Measurements from ENCODE around the gene PCIF1. TPM values are rescaled to one million over a fixed set of nuclear protein-coding genes. Genes with fewer than 3 reads are reported as not detected.

PCIF1 gene
- polyA plus RNA-seq, 3 donors = 18.6 to 28.2 (median 25.8) TPM

Other genes with a start within 250 kb of the PCIF1 start
- not detected for gene WFDC13, start 232.6 kb upstream of the PCIF1 start, polyA plus RNA-seq
- gene WFDC10B, start 229.7 kb upstream of the PCIF1 start, polyA plus RNA-seq = not detected
- gene SPINT4, start 212.3 kb upstream of the PCIF1 start, polyA plus RNA-seq = not detected
- 1 to 10 TPM in 1 of 3 donors, under 1 TPM in 1, not detected in 1; 0.32 to 1.0 TPM for gene WFDC3, start 142.8 kb upstream of the PCIF1 start, polyA plus RNA-seq
- gene DNTTIP1, start 142.7 kb upstream of the PCIF1 start, polyA plus RNA-seq = 10 to 100 TPM; 15.8 to 37.1 (median 24.4) TPM
- gene UBE2C, start 122.0 kb upstream of the PCIF1 start, polyA plus RNA-seq = 1 to 10 TPM in 2 of 3 donors, under 1 TPM in 1; 0.55 to 3.5 (median 1.1) TPM
- gene TNNC2, start 107.4 kb upstream of the PCIF1 start, polyA plus RNA-seq = 1 to 10 TPM; 3.0 to 3.3 (median 3.0) TPM
- 10 to 100 TPM in 2 of 3 donors, 1 to 10 TPM in 1; 9.2 to 50.9 (median 48.6) TPM for gene SNX21, start 100.9 kb upstream of the PCIF1 start, polyA plus RNA-seq
- gene ACOT8, start 77.3 kb upstream of the PCIF1 start, polyA plus RNA-seq = 10 to 100 TPM; 16.6 to 28.5 (median 21.7) TPM
- gene ZSWIM3, start 77.1 kb upstream of the PCIF1 start, polyA plus RNA-seq = 1 to 10 TPM in 2 of 3 donors, under 1 TPM in 1; 0.90 to 1.1 (median 1.0) TPM
- gene ZSWIM1, start 53.5 kb upstream of the PCIF1 start, polyA plus RNA-seq = 1 to 10 TPM; 2.5 to 4.0 (median 3.0) TPM
- 1 to 10 TPM; 1.0 to 2.7 (median 1.1) TPM for gene SPATA25, start 47.1 kb upstream of the PCIF1 start, polyA plus RNA-seq
- gene NEURL2, start 43.5 kb upstream of the PCIF1 start, polyA plus RNA-seq = 1 to 10 TPM; 3.2 to 8.0 (median 4.6) TPM
- gene CTSA, start 43.3 kb upstream of the PCIF1 start, polyA plus RNA-seq = 100 to 1,000 TPM in 1 of 3 donors, 10 to 100 TPM in 2; 46.4 to 116 (median 82.4) TPM
- 100 to 1,000 TPM; 113 to 308 (median 276) TPM for gene PLTP, start 22.5 kb upstream of the PCIF1 start, polyA plus RNA-seq
- 10 to 100 TPM in 1 of 3 donors, 1 to 10 TPM in 2; 6.9 to 11.0 (median 7.4) TPM for gene ZNF335, start 37.5 kb downstream of the PCIF1 start, polyA plus RNA-seq
- 10 to 100 TPM in 2 of 3 donors, under 1 TPM in 1; 0.79 to 16.6 (median 12.8) TPM for gene MMP9, start 74.2 kb downstream of the PCIF1 start, polyA plus RNA-seq
- gene SLC12A5, start 94.5 kb downstream of the PCIF1 start, polyA plus RNA-seq = 1 to 10 TPM in 1 of 3 donors, under 1 TPM in 2; 0.39 to 1.3 (median 0.56) TPM
- gene NCOA5, start 155.3 kb downstream of the PCIF1 start, polyA plus RNA-seq = 10 to 100 TPM in 2 of 3 donors, 1 to 10 TPM in 1; 9.4 to 14.3 (median 14.1) TPM
- 10 to 100 TPM; 15.6 to 39.4 (median 21.1) TPM for gene CD40, start 183.6 kb downstream of the PCIF1 start, polyA plus RNA-seq

All from adipose tissue (tissue), 3 donors.